Measurements from ENCODE around the gene ADAM19.

DNA sequence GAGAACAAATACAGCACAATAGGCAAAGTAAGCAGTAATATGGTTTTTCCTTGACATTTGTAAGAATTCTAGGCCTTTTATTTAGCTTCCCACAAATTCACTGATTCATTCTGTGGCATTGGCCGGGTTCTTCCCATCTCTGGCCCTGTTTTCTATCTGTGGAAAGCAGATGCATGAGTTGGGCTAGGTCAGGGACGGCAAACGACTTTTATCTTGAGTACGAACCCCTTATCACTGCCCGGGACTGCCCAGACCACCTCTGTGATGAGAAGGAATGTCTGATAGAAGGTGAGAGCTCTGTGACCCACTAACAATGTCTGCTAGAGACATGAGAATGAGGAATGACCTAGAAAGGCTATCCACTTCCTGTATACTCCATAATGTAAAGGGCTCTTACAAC is 35.4 kb upstream of the ADAM19 start:
- TF ChIP-seq REST (IDR thresholded peaks at IDR 0.05; ENCODE audit: unreplicated experiment): no peak
- no peak for TF ChIP-seq POLR2AphosphoS5 (IDR thresholded peaks at IDR 0.05; ENCODE audit: low read depth)
- TF ChIP-seq CTCF (conservative IDR thresholded peaks at IDR 0.05; ENCODE audit: low read depth in 2 of 2): no peak
- TF ChIP-seq EZH2 (IDR thresholded peaks at IDR 0.05; ENCODE audit: low read depth, unreplicated experiment): no peak
- TF ChIP-seq CREB1 (CRISPR knock-in tag; IDR thresholded peaks at IDR 0.05; ENCODE audit: low read depth): no peak
- no peak for TF ChIP-seq ZNF114 (CRISPR knock-in tag; IDR thresholded peaks at IDR 0.05)
- no peak for TF ChIP-seq ZNF331 (CRISPR knock-in tag; IDR thresholded peaks at IDR 0.05; ENCODE audit: low read depth)
- no peak for TF ChIP-seq STAT1 (IDR thresholded peaks at IDR 0.05; ENCODE audit: unreplicated experiment)
- TF ChIP-seq, protein P1, sequence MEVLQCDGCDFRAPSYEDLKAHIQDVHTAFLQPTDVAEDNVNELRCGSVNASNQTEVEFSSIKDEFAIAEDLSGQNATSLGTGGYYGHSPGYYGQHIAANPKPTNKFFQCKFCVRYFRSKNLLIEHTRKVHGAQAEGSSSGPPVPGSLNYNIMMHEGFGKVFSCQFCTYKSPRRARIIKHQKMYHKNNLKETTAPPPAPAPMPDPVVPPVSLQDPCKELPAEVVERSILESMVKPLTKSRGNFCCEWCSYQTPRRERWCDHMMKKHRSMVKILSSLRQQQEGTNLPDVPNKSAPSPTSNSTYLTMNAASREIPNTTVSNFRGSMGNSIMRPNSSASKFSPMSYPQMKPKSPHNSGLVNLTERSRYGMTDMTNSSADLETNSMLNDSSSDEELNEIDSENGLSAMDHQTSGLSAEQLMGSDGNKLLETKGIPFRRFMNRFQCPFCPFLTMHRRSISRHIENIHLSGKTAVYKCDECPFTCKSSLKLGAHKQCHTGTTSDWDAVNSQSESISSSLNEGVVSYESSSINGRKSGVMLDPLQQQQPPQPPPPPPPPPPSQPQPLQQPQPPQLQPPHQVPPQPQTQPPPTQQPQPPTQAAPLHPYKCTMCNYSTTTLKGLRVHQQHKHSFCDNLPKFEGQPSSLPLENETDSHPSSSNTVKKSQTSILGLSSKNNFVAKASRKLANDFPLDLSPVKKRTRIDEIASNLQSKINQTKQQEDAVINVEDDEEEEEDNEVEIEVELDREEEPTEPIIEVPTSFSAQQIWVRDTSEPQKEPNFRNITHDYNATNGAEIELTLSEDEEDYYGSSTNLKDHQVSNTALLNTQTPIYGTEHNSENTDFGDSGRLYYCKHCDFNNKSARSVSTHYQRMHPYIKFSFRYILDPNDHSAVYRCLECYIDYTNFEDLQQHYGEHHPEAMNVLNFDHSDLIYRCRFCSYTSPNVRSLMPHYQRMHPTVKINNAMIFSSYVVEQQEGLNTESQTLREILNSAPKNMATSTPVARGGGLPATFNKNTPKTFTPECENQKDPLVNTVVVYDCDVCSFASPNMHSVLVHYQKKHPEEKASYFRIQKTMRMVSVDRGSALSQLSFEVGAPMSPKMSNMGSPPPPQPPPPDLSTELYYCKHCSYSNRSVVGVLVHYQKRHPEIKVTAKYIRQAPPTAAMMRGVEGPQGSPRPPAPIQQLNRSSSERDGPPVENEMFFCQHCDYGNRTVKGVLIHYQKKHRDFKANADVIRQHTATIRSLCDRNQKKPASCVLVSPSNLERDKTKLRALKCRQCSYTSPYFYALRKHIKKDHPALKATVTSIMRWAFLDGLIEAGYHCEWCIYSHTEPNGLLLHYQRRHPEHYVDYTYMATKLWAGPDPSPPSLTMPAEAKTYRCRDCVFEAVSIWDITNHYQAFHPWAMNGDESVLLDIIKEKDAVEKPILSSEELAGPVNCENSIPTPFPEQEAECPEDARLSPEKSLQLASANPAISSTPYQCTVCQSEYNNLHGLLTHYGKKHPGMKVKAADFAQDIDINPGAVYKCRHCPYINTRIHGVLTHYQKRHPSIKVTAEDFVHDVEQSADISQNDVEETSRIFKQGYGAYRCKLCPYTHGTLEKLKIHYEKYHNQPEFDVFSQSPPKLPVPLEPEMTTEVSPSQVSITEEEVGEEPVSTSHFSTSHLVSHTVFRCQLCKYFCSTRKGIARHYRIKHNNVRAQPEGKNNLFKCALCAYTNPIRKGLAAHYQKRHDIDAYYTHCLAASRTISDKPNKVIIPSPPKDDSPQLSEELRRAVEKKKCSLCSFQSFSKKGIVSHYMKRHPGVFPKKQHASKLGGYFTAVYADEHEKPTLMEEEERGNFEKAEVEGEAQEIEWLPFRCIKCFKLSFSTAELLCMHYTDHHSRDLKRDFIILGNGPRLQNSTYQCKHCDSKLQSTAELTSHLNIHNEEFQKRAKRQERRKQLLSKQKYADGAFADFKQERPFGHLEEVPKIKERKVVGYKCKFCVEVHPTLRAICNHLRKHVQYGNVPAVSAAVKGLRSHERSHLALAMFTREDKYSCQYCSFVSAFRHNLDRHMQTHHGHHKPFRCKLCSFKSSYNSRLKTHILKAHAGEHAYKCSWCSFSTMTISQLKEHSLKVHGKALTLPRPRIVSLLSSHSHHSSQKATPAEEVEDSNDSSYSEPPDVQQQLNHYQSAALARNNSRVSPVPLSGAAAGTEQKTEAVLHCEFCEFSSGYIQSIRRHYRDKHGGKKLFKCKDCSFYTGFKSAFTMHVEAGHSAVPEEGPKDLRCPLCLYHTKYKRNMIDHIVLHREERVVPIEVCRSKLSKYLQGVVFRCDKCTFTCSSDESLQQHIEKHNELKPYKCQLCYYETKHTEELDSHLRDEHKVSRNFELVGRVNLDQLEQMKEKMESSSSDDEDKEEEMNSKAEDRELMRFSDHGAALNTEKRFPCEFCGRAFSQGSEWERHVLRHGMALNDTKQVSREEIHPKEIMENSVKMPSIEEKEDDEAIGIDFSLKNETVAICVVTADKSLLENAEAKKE (CRISPR knock-in tag; IDR thresholded peaks at IDR 0.05): no peak

All from GM23338 (cell line).